GM19372 (cell line): ENCODE data around the gene PEAK3.

ENCODE experiments used
- ATAC-seq: cut with Tn5 transposase; IDR thresholded peaks from one replicate; pipeline ENCODE4 v1.9.1; 2021; ENCODE audit warnings: mild to moderate bottlenecking, low read depth, moderate library complexity; ENCODE audit not compliant: unreplicated experiment

Gene PEAK3

GRCh38 chr19:2282062-2282861 is at the start of gene PEAK3:
PEAK3 (minus strand) TSS chr19:2282175; CDS start chr19:2280931, 1,244 bp downstream.
- no peak for ATAC-seq

- ATAC-seq = no peak
These were observed 48.8 kb upstream of the PEAK3 start for GRCh38 chr19:2330632-2331284.

- no peak for ATAC-seq
These were observed 48.3 kb upstream of the PEAK3 start for GRCh38 chr19:2330255-2330631.

GRCh38 chr19:2329501-2329916 is 47.5 kb upstream of the PEAK3 start:
- no peak for ATAC-seq

GRCh38 chr19:2329149-2329478 is 47.1 kb upstream of the PEAK3 start:
- ATAC-seq = no peak

- ATAC-seq = peak; percentile 60
These were observed 46.6 kb upstream of the PEAK3 start, which contains the start of the genes LSM7 and SPPL2B for GRCh38 chr19:2328401-2329148. LSM7 (minus strand) TSS chr19:2328586; CDS start chr19:2328566, 20 bp downstream. SPPL2B (plus strand) TSS chr19:2328684; CDS start chr19:2328710, 26 bp downstream.

GRCh38 chr19:2327773-2328400 is 45.9 kb upstream of the PEAK3 start:
- no peak for ATAC-seq

GRCh38 chr19:2326699-2327360 is 44.9 kb upstream of the PEAK3 start:
- ATAC-seq = no peak

- ATAC-seq = no peak
These were observed 43.5 kb upstream of the PEAK3 start for GRCh38 chr19:2325281-2326046.

GRCh38 chr19:2324220-2324948 is 42.4 kb upstream of the PEAK3 start:
- ATAC-seq = no peak

- ATAC-seq = no peak
These were observed 41.7 kb upstream of the PEAK3 start for GRCh38 chr19:2323707-2324106.

- ATAC-seq = no peak
These were observed 39.7 kb upstream of the PEAK3 start for GRCh38 chr19:2321565-2322283.

GRCh38 chr19:2320939-2321338 is 39.0 kb upstream of the PEAK3 start:
- no peak for ATAC-seq

GRCh38 chr19:2320049-2320448 is 38.1 kb upstream of the PEAK3 start:
- no peak for ATAC-seq

GRCh38 chr19:2319551-2319950 is 37.6 kb upstream of the PEAK3 start:
- ATAC-seq = no peak

- ATAC-seq = no peak
These were observed 36.9 kb upstream of the PEAK3 start for GRCh38 chr19:2318923-2319322.

- ATAC-seq = no peak
These were observed 35.8 kb upstream of the PEAK3 start for GRCh38 chr19:2317756-2318155.

GRCh38 chr19:2317300-2317699 is 35.3 kb upstream of the PEAK3 start:
- no peak for ATAC-seq
